ENCODE measurements around the gene ZBTB20.
A peak's percentile ranks its signal among the peaks of the same experiment; 100 is the strongest.
"Not testable (repeated sequence)": the region's sequence is repeated elsewhere in the genome, so short reads cannot be mapped to it uniquely, and the experiment has no call there.

ZBTB20 gene

GRCh38 chr3:114823061-114823460 is 324.0 kb downstream of the ZBTB20 start:
- no peak for DNase-seq

- no peak for DNase-seq
Measured at GRCh38 chr3:114816052-114816451, 331.0 kb downstream of the ZBTB20 start.

GRCh38 chr3:114812541-114813238 is 334.4 kb downstream of the ZBTB20 start:
- not testable (repeated sequence) for DNase-seq

GRCh38 chr3:114809668-114810413 is 337.2 kb downstream of the ZBTB20 start:
- peak; percentile 16 for DNase-seq

- no peak for DNase-seq
Measured at GRCh38 chr3:114804099-114804498, 343.0 kb downstream of the ZBTB20 start.

GRCh38 chr3:114803042-114803695 is 343.9 kb downstream of the ZBTB20 start:
- DNase-seq = no peak

- no peak for DNase-seq
Measured at GRCh38 chr3:114800272-114801031, 346.6 kb downstream of the ZBTB20 start.

- DNase-seq = no peak
Measured at GRCh38 chr3:114799816-114800215, 347.3 kb downstream of the ZBTB20 start.

- DNase-seq = no peak
Measured at GRCh38 chr3:114796796-114797195, 350.3 kb downstream of the ZBTB20 start.

GRCh38 chr3:114794894-114795630 is 352.0 kb downstream of the ZBTB20 start:
- DNase-seq = peak; percentile 14

GRCh38 chr3:114792159-114792918 is 354.7 kb downstream of the ZBTB20 start:
- DNase-seq = no peak

- no peak for DNase-seq
Measured at GRCh38 chr3:114790752-114791151, 356.3 kb downstream of the ZBTB20 start.

GRCh38 chr3:114789803-114790202 is 357.3 kb downstream of the ZBTB20 start:
- DNase-seq = no peak

- no peak for DNase-seq
Measured at GRCh38 chr3:114775395-114775794, 371.7 kb downstream of the ZBTB20 start.

- DNase-seq = no peak
Measured at GRCh38 chr3:114770874-114771273, 376.2 kb downstream of the ZBTB20 start.

GRCh38 chr3:114764056-114764492 is 383.0 kb downstream of the ZBTB20 start:
- DNase-seq = no peak

- DNase-seq = no peak
Measured at GRCh38 chr3:114762144-114762543, 384.9 kb downstream of the ZBTB20 start.

GRCh38 chr3:114760679-114761078 is 386.4 kb downstream of the ZBTB20 start:
- no peak for DNase-seq

- DNase-seq = peak; percentile 44
Measured at GRCh38 chr3:114758831-114759699, 388.0 kb downstream of the ZBTB20 start.

GRCh38 chr3:114756506-114757279 is 390.4 kb downstream of the ZBTB20 start:
- peak; percentile 61 for DNase-seq
